Adrenal gland (tissue), 12 donors: ENCODE measurements around the gene CENPE. TPM values are rescaled to one million over a fixed set of nuclear protein-coding genes. Genes with fewer than 3 reads are reported as not detected.

Experiments used
- DNase-seq, 7 donors: peaks; one replicate each; pipeline ENCODE4 v3.0.0-alpha.2; 2019 to 2020
- H3K27ac ChIP-seq, 5 donors: fragments of 200-600 bp; sonication (generic) in 4 of 5; 1 replicate in 3 of 5; 2 replicates in 2 of 5; pipeline versions ENCODE4 v1.5.1 to v1.8.0; 2016 to 2020; ENCODE audit warnings: mild to moderate bottlenecking in 1 of 5
- H3K27me3 ChIP-seq: fragments of 200-600 bp; 2 replicates; pipeline ENCODE4 v1.8.0; 2021
- H3K36me3 ChIP-seq, 2 donors: fragments of 200-600 bp; replicated peaks in 1 of 2; 1 replicate in 1 of 2; 2 replicates in 1 of 2; pipeline versions ENCODE4 v1.5.1 to v1.8.0; 2018 to 2022
- H3K4me1 ChIP-seq, 2 donors: fragments of 200-600 bp; replicated peaks in 1 of 2; 1 replicate in 1 of 2; 2 replicates in 1 of 2; pipeline versions ENCODE4 v1.5.1 to v1.8.0; 2018 to 2021
- H3K4me3 ChIP-seq, 4 donors: fragments of 200-600 bp; sonication (generic) in 3 of 4; one replicate each; pipeline ENCODE4 v1.5.1; 2016 to 2018
- H3K9me3 ChIP-seq, 3 donors: fragments of 200-600 bp; sonication (generic) in 1 of 3; replicated peaks in 1 of 3; 1 replicate in 2 of 3; 2 replicates in 1 of 3; pipeline versions ENCODE4 v1.5.1 to v1.8.0; 2016 to 2021
- POLR2A ChIP-seq, 2 donors: fragments of 450-650 bp; IDR thresholded peaks; one replicate each; pipeline ENCODE4 v1.6.1; 2017; ENCODE audit warnings: antibody characterized with exemption in 2 of 2, mild to moderate bottlenecking in 2 of 2, moderate library complexity in 1 of 2
- WGBS, 4 donors: extraction: QIAGEN DNeasy Blood & Tissue Kit in 2 of 4; methylation state at CpG; one replicate each; pipeline versions ENCODE4 v1.1.5 to v1.1.7; 2013 to 2017; 5-methylcytosine and 5-hydroxymethylcytosine counted together
- intact Hi-C, 2 donors: fragments of 100-400 bp; cut with DNase I; formaldehyde crosslinking; loops; one replicate each; pipeline versions ENCODE4 v1.14.1 to v1.15.0; 2022 to 2023
- polyA plus RNA-seq, 3 donors: library from polyadenylated mRNA; stranded (reverse); fragments of 200-250 nt in 2 of 3; fragments of 350-450 nt in 1 of 3; fragmentation: Illumina TruSeq in 1 of 3; extraction: RNeasy Lipid Tissue Mini Kit (QIAGEN cat#74804) in 1 of 3; gene quantifications; one replicate each; pipeline ENCODE4 v1.2.3, GENCODE V29; 2013 to 2014
- total RNA-seq, 9 donors: library from RNA; depleted of rRNA in 4 of 9; stranded (reverse); fragments of >200 nt in 4 of 9; fragments of 120-200 nt in 1 of 9; fragmentation: NEBNext Ultra II Directional in 1 of 9; extraction: Animal tissue kit (Norgen Biotek cat#: 25700) in 1 of 9; gene quantifications; one replicate each; pipeline versions ENCODE4 v1.1.0 to v1.2.4, GENCODE V29; 2013 to 2023
- TF ChIP-seq, protein P1 (sequence below), 6 experiments: fragments of 450-650 bp in 4 of 6; fragments of 200-600 bp in 2 of 6; sonication (generic) in 1 of 6; IDR thresholded peaks; 1 replicate in 5 of 6; 2 replicates in 1 of 6; pipeline versions ENCODE4 v1.5.1 to v1.8.0; 2016 to 2021; ENCODE audit warnings: antibody characterized with exemption in 6 of 6, mild to moderate bottlenecking in 2 of 6, moderate library complexity in 1 of 6
- donor health status: healthy with polysubstance abuse.
- donor health status: Bipolar disorder and iron deficiency.
- donor health status: DM: yes; HTN: yes; CAD: no.
- donor health status: DM: no; HTN: no; CAD: no.
- donor health status: DM: no; HTN: no; CAD: no.
- donor health status: DM: yes; HTN: yes; CAD: no.

Gene CENPE
- total and polyA plus RNA-seq, 12 donors: 0.17 to 5.7 (median 0.87) TPM

DNA sequence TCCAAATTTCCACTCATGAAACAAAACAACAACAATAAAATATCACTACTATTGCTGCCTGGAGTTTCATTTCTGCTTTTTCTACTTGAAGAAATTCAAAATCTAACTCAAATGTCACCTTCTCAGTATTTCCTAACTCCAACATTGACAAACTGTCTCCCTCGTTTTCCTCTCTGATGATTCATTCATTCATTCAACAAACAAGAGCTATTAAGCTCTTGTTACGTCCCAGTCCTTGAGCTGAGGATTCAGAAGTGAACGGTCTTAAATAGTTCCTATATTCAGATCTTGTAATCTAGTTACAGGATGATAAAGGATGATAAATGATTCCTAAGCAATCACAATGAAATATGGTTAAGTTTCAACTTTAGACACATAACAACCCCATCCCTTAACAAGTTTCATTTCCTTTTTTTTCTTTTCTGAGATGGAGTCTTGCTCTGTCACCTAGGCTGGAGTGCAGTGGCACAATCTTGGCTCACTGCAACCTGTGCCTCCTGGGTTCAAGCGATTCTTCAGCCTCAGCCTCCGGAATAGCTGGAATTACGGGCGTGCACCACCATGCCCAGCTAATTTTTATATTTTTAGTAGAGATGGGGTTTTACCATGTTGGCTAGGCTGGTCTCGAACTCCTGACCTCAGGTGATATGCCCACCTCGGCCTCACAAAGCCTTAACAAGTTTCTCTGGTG, 123.3 kb downstream of the CENPE start:
- intact Hi-C loops: no loop called here
- DNase-seq: no peak
- no peaks in the 10 kb centered on the region for H3K9me3 ChIP-seq
- WGBS, 4 donors: 69 to 76% (median 73%) methylated on average over 9 of the region's 9 CpGs
- H3K27ac ChIP-seq: peak overlapping the region in 1 of 5 donors; percentile 93
- TF ChIP-seq, protein P1, sequence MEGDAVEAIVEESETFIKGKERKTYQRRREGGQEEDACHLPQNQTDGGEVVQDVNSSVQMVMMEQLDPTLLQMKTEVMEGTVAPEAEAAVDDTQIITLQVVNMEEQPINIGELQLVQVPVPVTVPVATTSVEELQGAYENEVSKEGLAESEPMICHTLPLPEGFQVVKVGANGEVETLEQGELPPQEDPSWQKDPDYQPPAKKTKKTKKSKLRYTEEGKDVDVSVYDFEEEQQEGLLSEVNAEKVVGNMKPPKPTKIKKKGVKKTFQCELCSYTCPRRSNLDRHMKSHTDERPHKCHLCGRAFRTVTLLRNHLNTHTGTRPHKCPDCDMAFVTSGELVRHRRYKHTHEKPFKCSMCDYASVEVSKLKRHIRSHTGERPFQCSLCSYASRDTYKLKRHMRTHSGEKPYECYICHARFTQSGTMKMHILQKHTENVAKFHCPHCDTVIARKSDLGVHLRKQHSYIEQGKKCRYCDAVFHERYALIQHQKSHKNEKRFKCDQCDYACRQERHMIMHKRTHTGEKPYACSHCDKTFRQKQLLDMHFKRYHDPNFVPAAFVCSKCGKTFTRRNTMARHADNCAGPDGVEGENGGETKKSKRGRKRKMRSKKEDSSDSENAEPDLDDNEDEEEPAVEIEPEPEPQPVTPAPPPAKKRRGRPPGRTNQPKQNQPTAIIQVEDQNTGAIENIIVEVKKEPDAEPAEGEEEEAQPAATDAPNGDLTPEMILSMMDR (IDR thresholded peaks at IDR 0.05): no peak
- no peak for TF ChIP-seq POLR2A (IDR thresholded peaks at IDR 0.05)
- H3K27me3 ChIP-seq: no peaks in the 10 kb centered on the region
- no peaks in the 10 kb centered on the region for H3K36me3 ChIP-seq
- peaks cover 6 to 23% of the 10 kb centered on the region in 2 donors for H3K4me1 ChIP-seq
- peak overlapping the region in 1 of 4 donors; percentile 54 for H3K4me3 ChIP-seq

DNA sequence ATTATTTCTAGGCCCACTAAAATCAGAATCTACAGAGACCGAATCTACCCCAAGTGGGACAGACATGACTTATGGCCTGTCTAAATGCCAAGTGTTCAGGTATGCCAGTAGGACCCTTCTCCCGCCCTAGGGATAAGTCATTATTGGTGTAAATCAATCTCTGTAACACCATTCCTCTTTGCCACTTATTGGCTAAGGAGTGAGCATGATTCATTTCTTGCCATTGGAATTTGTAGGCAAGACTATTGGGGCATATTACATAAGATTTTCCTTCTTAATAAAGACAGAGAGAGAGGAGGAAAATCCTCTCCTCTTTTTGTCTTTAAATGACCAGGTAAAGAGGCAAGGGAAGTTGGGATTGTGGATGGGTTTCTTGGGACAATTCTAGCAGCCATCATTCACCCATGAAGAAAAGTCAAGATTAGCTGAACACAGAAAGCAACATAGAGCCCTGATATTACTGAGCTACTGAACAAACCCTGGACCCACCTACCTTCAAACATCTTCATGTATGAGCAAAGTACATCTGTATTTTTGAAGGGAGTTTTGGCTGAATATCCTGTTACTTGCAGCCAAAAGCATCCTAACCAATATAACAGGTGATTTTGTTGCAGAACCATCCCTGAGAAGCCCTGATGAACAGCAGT, 124.2 kb downstream of the CENPE start:
- WGBS, 4 donors: 91 to 96% (median 93%) methylated on average over 2 of the region's 2 CpGs
- Histone ChIP-seq H3K4me3 (no peak overlapping the region), H3K27me3 (no peaks in the 10 kb centered on the region), H3K27ac (no peak overlapping the region), H3K9me3 (no peaks in the 10 kb centered on the region), H3K4me1 (peaks cover 6 to 23% of the 10 kb centered on the region in 2 donors), H3K36me3 (no peaks in the 10 kb centered on the region)
- intact Hi-C loops: no loop called here
- DNase-seq: no peak
- TF ChIP-seq POLR2A (IDR thresholded peaks at IDR 0.05): no peak
- TF ChIP-seq, protein P1 (IDR thresholded peaks at IDR 0.05): no peak

DNA sequence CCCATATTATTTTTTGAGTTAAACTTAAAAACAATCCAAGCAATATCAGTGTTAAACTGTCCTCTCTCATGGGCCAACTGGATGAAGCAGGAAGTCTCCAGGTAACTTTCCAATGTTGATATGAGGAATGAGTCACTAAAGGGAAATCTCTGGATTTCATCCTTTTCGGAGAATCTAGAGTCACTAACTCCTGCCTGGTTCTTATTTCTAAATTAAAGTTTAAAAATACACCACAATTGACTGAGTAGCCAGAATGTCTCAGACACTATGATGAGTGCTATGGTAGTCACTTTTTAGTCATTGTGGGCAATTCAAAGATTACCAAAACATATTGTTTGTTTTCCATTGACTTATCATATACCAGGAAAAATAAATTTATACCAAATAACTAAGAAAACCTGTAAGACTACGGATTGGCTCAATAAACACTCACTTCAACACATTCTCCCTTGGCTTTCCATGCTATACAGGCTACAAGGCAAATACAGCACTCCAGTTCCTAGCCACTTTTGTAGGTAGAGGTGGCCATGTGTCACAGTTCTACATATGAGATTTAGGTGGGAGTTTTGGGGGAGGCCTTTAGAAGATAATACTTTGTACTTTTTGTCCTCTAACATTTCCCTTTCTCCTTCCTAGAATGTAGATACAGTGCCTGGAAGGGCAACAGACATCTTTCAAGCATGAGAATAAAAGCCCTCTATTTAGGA, 130.1 kb downstream of the CENPE start:
- Histone ChIP-seq H3K4me3 (no peak overlapping the region), H3K9me3 (no peaks in the 10 kb centered on the region), H3K4me1 (no peaks in the 10 kb centered on the region), H3K27me3 (no peaks in the 10 kb centered on the region), H3K27ac (no peak overlapping the region), H3K36me3 (no peaks in the 10 kb centered on the region)
- TF ChIP-seq, protein P1 (IDR thresholded peaks at IDR 0.05): no peak
- no peak for TF ChIP-seq POLR2A (IDR thresholded peaks at IDR 0.05)
- intact Hi-C loops: no loop called here
- 84 to 91% (median 89%) methylated on average over 2 of the region's 2 CpGs for whole genome bisulfite sequencing, 4 donors
- no peak for DNase-seq

DNA sequence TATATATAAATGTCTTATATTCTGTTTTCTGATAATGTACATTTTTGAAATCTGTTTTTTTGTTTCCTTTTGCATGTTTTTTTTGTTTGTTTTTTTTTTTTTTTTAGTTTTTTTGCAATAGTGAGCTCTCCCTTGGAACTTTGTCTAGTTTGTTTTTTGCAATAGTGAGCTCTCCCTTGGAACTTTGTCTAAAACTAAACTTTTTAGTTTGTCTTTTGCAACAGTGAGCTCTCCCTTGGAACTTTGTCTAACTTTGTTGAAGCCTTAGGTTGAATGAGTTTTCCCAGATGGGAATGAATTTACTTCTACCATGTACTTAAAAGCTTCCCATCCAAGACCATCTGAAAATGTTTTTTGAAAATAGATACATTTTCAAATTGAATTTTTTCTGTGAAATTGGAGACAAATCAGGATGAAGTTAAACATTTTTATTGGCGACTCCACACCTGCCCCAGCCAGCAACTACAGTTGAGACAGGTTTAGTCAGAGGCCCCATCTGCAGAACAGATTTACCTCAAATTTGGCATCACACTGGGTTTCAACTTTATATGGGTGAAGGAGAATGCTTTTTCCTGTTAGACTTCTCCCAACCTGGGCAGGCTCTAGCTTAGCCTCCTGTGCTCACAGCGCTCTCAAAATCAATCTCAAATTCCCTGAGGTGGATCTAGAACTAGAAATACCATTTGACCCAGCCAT, 137.5 kb downstream of the CENPE start:
- H3K36me3 ChIP-seq: no peaks in the 10 kb centered on the region
- 94 to 100% (median 99%) methylated on average over 2 of the region's 2 CpGs for WGBS, 4 donors

More for the DNA sequence above, 137.5 kb downstream of the CENPE start:
- Histone ChIP-seq H3K4me1 (no peaks in the 10 kb centered on the region), H3K9me3 (no peaks in the 10 kb centered on the region), H3K27ac (no peak overlapping the region), H3K4me3 (no peak overlapping the region), H3K27me3 (no peaks in the 10 kb centered on the region)
- intact Hi-C loops: no loop called here
- TF ChIP-seq, protein P1 (IDR thresholded peaks at IDR 0.05): no peak
- TF ChIP-seq POLR2A (IDR thresholded peaks at IDR 0.05): no peak
- DNase-seq: no peak
